ENCODE results near the gene TM9SF2. TPM values are rescaled to one million over a fixed set of nuclear protein-coding genes. Genes with fewer than 3 reads are reported as not detected.

Gene TM9SF2
- total RNA-seq, 1 experiment from 2014 or later = 81.9 TPM

GRCh38 chr13:99495466-99496183 is 5.6 kb upstream of the TM9SF2 start:
- peak; percentile 59 for DNase-seq (ENCODE audit: low spot score)

- DNase-seq (ENCODE audit: low spot score) = peak; percentile 94
These were observed 4.8 kb upstream of the TM9SF2 start for GRCh38 chr13:99496184-99497142.

- DNase-seq (ENCODE audit: low spot score) = peak; percentile 99
These were observed 2.8 kb upstream of the TM9SF2 start for GRCh38 chr13:99498171-99499161.

GRCh38 chr13:99500839-99501183 is 461 bp upstream of the TM9SF2 start:
- DNase-seq (ENCODE audit: low spot score) = no peak

GRCh38 chr13:99501848-99502301 is 603 bp downstream of the TM9SF2 start:
- DNase-seq (ENCODE audit: low spot score) = peak; percentile 43

- no peak for DNase-seq (ENCODE audit: low spot score)
These were observed 4.6 kb downstream of the TM9SF2 start for GRCh38 chr13:99505814-99506269.

- DNase-seq (ENCODE audit: low spot score) = no peak
These were observed 5.4 kb downstream of the TM9SF2 start for GRCh38 chr13:99506634-99507033.

- DNase-seq (ENCODE audit: low spot score) = no peak
These were observed 5.8 kb downstream of the TM9SF2 start for GRCh38 chr13:99507054-99507453.

- DNase-seq (ENCODE audit: low spot score) = no peak
These were observed 6.3 kb downstream of the TM9SF2 start for GRCh38 chr13:99507551-99507950.

GRCh38 chr13:99507986-99508385 is 6.7 kb downstream of the TM9SF2 start:
- DNase-seq (ENCODE audit: low spot score) = no peak

- DNase-seq (ENCODE audit: low spot score) = no peak
These were observed 8.2 kb downstream of the TM9SF2 start for GRCh38 chr13:99509479-99509878.

GRCh38 chr13:99514801-99515200 is 13.5 kb downstream of the TM9SF2 start:
- DNase-seq (ENCODE audit: low spot score) = no peak

- no peak for DNase-seq (ENCODE audit: low spot score)
These were observed 15.1 kb downstream of the TM9SF2 start for GRCh38 chr13:99516153-99516929.

GRCh38 chr13:99517577-99517976 is 16.3 kb downstream of the TM9SF2 start:
- no peak for DNase-seq (ENCODE audit: low spot score)

- DNase-seq (ENCODE audit: low spot score) = no peak
These were observed 16.7 kb downstream of the TM9SF2 start for GRCh38 chr13:99517984-99518383.

- no peak for DNase-seq (ENCODE audit: low spot score)
These were observed 21.0 kb downstream of the TM9SF2 start for GRCh38 chr13:99522298-99522697.

GRCh38 chr13:99523838-99524237 is 22.6 kb downstream of the TM9SF2 start:
- DNase-seq (ENCODE audit: low spot score) = no peak

GRCh38 chr13:99525967-99526366 is 24.7 kb downstream of the TM9SF2 start:
- DNase-seq (ENCODE audit: low spot score) = no peak

- no peak for DNase-seq (ENCODE audit: low spot score)
These were observed 25.3 kb downstream of the TM9SF2 start for GRCh38 chr13:99526549-99526948.

GRCh38 chr13:99527301-99527700 is 26.0 kb downstream of the TM9SF2 start:
- DNase-seq (ENCODE audit: low spot score) = no peak
